Fibroblast of lung (primary cell): Measurements from ENCODE around the gene STRAP. TPM values are rescaled to one million over a fixed set of nuclear protein-coding genes. Genes with fewer than 3 reads are reported as not detected.

Experiments used
- DNase-seq, 2 donors: peaks; one replicate each; pipeline versions ENCODE4 v3.0.0 to v3.0.0-alpha.2; 2010; ENCODE audit warnings: low read depth in 2 of 2
- H2AFZ ChIP-seq: 2 replicates; pipeline ENCODE4 v1.5.1; 2012; ENCODE audit warnings: low read length, control low read depth, inconsistent platforms
- H3K27ac ChIP-seq: 2 replicates; pipeline ENCODE4 v1.5.1; 2011; ENCODE audit warnings: low read length, control low read depth; ENCODE audit not compliant: insufficient read depth
- H3K27me3 ChIP-seq: 2 replicates; pipeline ENCODE4 v1.5.1; 2011; ENCODE audit warnings: mild to moderate bottlenecking, low read length; ENCODE audit not compliant: control insufficient read depth, insufficient read depth
- H3K36me3 ChIP-seq: 2 replicates; pipeline ENCODE4 v1.5.1; 2011; ENCODE audit warnings: low read length; ENCODE audit not compliant: control insufficient read depth, insufficient read depth
- H3K4me1 ChIP-seq: 2 replicates; pipeline ENCODE4 v1.5.1; 2011; ENCODE audit warnings: low read length; ENCODE audit not compliant: control insufficient read depth, insufficient read depth; ENCODE audit errors: extremely low read depth
- H3K4me2 ChIP-seq: 2 replicates; pipeline ENCODE4 v1.5.1; 2011; ENCODE audit warnings: low read length, control low read depth; ENCODE audit not compliant: insufficient read depth; ENCODE audit errors: extremely low read depth
- H3K4me3 ChIP-seq, 4 experiments: fragments of 200-600 bp in 1 of 4; sonication (generic) in 1 of 4; replicated peaks in 1 of 4; 2 replicates each; pipeline ENCODE4 v1.5.1; 2011 to 2016; ENCODE audit warnings: low read length in 4 of 4, low read depth in 3 of 4, mild to moderate bottlenecking in 3 of 4, control low read depth in 2 of 4, inconsistent platforms in 1 of 4, mixed read lengths in 1 of 4; ENCODE audit not compliant: insufficient read depth in 1 of 4; ENCODE audit errors: control extremely low read depth in 1 of 4
- H3K79me2 ChIP-seq: 2 replicates; pipeline ENCODE4 v1.5.1; 2012; ENCODE audit warnings: mild to moderate bottlenecking, low read length, inconsistent platforms; ENCODE audit not compliant: control insufficient read depth, insufficient read depth
- H3K9ac ChIP-seq: 2 replicates; pipeline ENCODE4 v1.5.1; 2011; ENCODE audit warnings: mild to moderate bottlenecking, low read length, control low read depth; ENCODE audit not compliant: insufficient read depth
- H3K9me3 ChIP-seq: 2 replicates; pipeline ENCODE4 v1.5.1; 2012; ENCODE audit warnings: low read depth, low read length; ENCODE audit not compliant: control insufficient read depth, insufficient read depth
- H4K20me1 ChIP-seq: 2 replicates; pipeline ENCODE4 v1.5.1; 2011; ENCODE audit warnings: low read length; ENCODE audit not compliant: control insufficient read depth, insufficient read depth; ENCODE audit errors: extremely low read depth
- CTCF ChIP-seq, 2 donors: IDR thresholded peaks in 1 of 2; conservative IDR thresholded peaks in 1 of 2; 1 replicate in 1 of 2; 2 replicates in 1 of 2; pipeline ENCODE4 v1.5.1; 2011 to 2012; ENCODE audit warnings: low read length in 2 of 2, control low read depth in 1 of 2, inconsistent platforms in 1 of 2, low read depth in 1 of 2, mild to moderate bottlenecking in 1 of 2
- EZH2 ChIP-seq: IDR thresholded peaks from 2 replicates; pipeline ENCODE4 v1.5.1; 2012; ENCODE audit warnings: low read length, control low read depth, mild to moderate bottlenecking; ENCODE audit errors: missing control alignments
- polyA plus RNA-seq, 2 donors: library from polyadenylated mRNA; depleted of rRNA in 1 of 2; stranded (reverse) in 1 of 2; unstranded in 1 of 2; fragments of >200 nt; gene quantifications; 2 replicates each; pipeline ENCODE4 v1.2.1, GENCODE V29; 2011 to 2012; ENCODE audit warnings: missing spikeins in 1 of 2
- total RNA-seq: library from RNA; depleted of rRNA; stranded (reverse); fragments of >200 nt; gene quantifications from 2 replicates; pipeline ENCODE4 v1.2.1, GENCODE V29; 2014

The STRAP gene
- total and polyA plus RNA-seq, 2 donors (not counting 1 experiment from before 2014, with no cell fraction given), result 60.1 to 215 TPM

- TF ChIP-seq EZH2 (no peak), CTCF (conservative IDR thresholded peaks at IDR 0.05 in 1 of 2, IDR thresholded peaks at IDR 0.05 in 1 of 2; ENCODE audit: low read depth in 1 of 2, low read length in 2 of 2) (no peak)
- no peak for DNase-seq
- Histone ChIP-seq H3K27me3 (no peaks in the 10 kb centered on the region), H3K4me3 (no peak overlapping the region), H2AFZ (no peak overlapping the region), H3K4me1 (peaks cover 6% of the 10 kb centered on the region), H3K4me2 (no peak overlapping the region), H3K9ac (no peak overlapping the region), H3K27ac (no peak overlapping the region), H4K20me1 (no peaks in the 10 kb centered on the region), H3K36me3 (no peaks in the 10 kb centered on the region), H3K9me3 (no peaks in the 10 kb centered on the region), H3K79me2 (no peaks in the 10 kb centered on the region)
These were observed 30.3 kb upstream of the STRAP start for GRCh38 chr12:15851919-15852318.

GRCh38 chr12:15852383-15852782 is 29.8 kb upstream of the STRAP start:
- no peak overlapping the region for H3K27ac ChIP-seq
- H3K27me3 ChIP-seq, result no peaks in the 10 kb centered on the region
- peaks cover 6% of the 10 kb centered on the region for H3K4me1 ChIP-seq
- no peak overlapping the region for H2AFZ ChIP-seq
- H3K79me2 ChIP-seq, result no peaks in the 10 kb centered on the region
- no peaks in the 10 kb centered on the region for H3K9me3 ChIP-seq
- no peak overlapping the region for H3K9ac ChIP-seq
- no peak overlapping the region for H3K4me2 ChIP-seq
- no peak overlapping the region for H3K4me3 ChIP-seq
- TF ChIP-seq CTCF (conservative IDR thresholded peaks at IDR 0.05 in 1 of 2, IDR thresholded peaks at IDR 0.05 in 1 of 2; ENCODE audit: low read depth in 1 of 2, low read length in 2 of 2) (no peak), EZH2 (no peak)
- no peaks in the 10 kb centered on the region for H3K36me3 ChIP-seq
- peak in 1 of 2 donors; percentile 95 for DNase-seq
- H4K20me1 ChIP-seq, result no peaks in the 10 kb centered on the region

- Histone ChIP-seq H3K79me2 (no peaks in the 10 kb centered on the region), H2AFZ (no peak overlapping the region), H3K36me3 (no peaks in the 10 kb centered on the region), H3K9ac (no peak overlapping the region), H4K20me1 (no peaks in the 10 kb centered on the region), H3K4me3 (no peak overlapping the region), H3K9me3 (no peaks in the 10 kb centered on the region), H3K4me1 (peaks cover 6% of the 10 kb centered on the region), H3K27ac (no peak overlapping the region), H3K27me3 (no peaks in the 10 kb centered on the region), H3K4me2 (no peak overlapping the region)
- DNase-seq, result no peak
- TF ChIP-seq EZH2 (no peak), CTCF (conservative IDR thresholded peaks at IDR 0.05 in 1 of 2, IDR thresholded peaks at IDR 0.05 in 1 of 2; ENCODE audit: low read depth in 1 of 2, low read length in 2 of 2) (no peak)
These were observed 28.3 kb upstream of the STRAP start for GRCh38 chr12:15853877-15854276.
